Suppressor macrophage treated with lipopolysaccharide for 4 hours (primary cell): ENCODE data around the gene ECI2.
"Not testable (repeated sequence)": the region's sequence is repeated elsewhere in the genome, so short reads cannot be mapped to it uniquely, and the experiment has no call there.

Experiments used
- DNase-seq: peaks from one replicate; pipeline ENCODE4 v3.0.0-alpha.2; 2020

The ECI2 gene

DNA sequence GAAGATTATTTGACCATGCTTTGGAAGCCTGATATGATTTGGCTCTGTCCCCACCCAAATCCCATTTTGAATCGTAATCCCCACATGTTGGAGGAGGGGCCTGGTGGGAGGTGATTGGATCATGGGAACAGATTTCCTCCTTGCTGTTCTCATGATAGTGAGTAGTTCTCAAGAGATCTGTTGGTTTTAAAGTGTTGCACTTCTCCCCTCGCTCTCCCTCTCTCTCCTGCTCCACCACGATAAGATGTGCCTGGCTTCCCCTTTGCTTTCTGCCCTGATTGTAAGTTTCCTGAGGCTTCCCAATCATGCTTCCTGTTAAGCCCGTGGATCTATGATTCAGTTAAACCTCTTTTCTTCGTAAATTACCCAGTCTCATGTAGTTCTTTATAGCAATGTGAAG, 34.7 kb downstream of the ECI2 start:
- DNase-seq, result no peak

DNA sequence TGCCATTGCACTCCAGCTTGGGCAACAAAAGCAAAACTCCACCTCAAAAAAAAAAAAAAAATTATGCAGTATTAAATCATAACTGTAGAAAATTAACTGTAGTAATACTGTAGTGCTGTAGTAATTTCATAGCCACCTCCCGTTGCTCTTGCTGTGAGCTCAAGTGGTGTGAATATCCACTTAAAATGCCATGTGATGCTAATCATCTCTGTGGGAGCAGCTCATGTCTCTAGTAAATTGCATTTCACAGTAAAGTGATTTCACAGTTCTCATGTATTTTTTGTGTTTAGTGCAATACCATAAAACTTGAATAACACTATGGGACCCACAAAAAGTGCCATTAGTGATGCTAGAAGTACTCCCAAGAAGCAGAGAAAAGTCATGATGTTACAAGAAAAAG, 42.1 kb downstream of the ECI2 start:
- DNase-seq, result no peak

DNA sequence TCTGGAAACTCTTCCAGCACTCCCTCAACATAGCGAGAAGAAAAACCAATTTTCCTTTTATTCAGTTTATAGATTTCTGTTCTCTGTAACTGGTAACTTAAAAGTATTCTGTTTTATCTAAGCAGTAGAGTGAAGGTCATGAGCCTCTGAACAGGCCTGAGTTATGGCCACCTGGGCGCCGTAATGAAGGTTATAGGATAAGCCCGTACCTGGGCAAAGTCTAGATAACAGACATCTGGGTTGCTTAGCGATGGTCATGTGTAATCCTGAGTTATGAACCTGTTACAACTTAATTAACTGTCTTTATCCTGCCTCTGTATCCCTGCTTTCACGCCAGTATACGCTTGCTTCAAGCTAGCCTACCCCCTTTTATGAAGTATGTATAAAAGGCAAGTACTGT, 43.4 kb downstream of the ECI2 start:
- DNase-seq, result no peak

DNA sequence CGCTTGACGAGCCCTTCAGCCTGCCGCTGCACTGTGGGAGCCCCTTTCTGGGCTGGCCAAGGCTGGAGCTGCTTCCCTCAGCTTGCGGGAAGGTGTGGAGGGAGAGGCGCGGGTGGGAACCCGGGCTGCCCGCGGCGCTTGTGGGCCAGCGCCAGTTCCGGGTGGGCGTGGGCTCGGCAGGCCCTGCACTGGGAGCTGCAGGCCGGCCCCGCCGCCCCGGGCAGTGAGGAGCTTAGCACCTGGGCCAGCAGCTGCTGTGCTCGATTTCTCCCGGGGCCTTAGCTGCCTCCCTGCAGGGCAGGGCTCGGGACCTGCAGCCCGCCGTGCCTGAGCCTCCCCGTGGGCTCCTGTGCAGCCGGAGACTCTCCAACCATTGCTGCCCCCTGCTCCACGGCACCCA, 45.3 kb downstream of the ECI2 start:
- DNase-seq, result not testable (repeated sequence)

DNA sequence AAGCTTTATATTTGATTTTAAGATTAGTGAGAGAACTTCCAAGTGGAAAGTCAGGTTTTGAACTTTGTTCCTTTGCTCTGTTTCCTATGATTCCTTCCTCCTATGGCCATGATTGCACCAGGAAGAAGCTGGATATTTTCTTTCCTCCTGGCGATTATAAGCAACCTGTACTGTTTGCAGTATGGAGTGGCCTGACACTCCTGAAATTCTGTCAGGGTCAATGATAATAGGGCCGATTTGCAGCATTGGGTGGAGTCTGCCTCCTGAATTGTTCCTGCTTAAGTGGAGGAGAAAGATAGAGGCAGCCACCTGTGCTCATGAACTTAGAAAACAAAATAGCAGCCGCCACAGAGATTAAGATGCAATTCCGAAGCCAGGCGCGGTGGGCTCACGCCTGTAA, 46.7 kb downstream of the ECI2 start:
- no peak for DNase-seq

DNA sequence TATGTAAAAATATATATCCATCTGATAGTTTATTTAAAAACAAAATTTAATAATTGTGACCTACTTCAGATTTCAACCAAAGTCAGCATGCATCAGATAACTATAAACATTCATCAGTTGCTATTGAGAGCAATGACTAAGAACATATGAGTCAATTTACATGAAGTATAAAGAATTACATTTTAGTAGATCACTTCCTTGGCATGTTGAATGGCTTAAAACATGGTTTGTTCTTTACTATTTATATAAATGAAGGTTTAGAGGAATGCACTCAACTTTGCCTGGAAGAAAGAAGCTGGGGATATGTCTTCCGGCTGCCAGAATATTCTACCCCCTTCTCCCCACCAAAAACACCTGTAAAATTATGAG, 50.1 kb downstream of the ECI2 start:
- DNase-seq, result no peak

DNA sequence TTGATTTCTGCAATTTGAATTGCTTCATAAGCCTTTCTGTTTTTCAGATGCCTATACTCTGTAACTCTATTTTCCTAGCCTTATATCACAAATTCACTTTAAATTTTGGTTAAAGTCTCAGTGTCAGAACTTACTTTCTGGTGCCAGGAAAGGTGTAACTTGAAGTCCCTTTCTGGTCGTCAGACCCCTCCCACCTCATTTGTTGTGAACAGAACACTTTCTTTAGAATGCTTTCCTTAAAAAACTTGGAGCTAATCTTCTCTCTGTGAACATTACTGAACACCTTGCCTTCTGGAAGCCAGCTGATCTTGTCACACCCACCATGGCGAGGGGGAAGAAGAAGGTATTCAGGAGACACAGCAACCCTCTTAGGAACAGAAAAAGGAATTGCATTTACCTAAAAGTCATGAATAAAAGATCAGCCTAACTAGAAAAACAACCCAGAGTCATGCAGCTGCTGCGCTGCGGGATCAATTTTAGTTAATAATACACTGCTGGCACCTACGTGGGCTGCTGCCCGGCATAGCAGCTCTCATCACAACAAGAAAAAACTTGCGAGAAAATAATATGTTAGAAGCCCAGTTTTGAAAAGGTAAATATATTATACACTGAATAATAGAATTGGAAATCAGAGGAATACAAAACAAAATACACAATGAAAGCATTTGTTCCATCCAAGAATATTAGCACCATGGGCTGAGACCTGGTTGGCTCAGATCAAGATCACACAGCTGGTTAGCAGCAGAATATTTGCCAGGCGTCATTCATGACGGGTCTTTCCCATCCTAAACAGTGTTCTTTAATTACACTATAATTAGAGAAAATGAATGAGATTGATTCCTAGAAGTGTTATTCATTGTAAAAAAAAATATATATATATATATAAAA, 50.7 kb downstream of the ECI2 start:
- no peak for DNase-seq

DNA sequence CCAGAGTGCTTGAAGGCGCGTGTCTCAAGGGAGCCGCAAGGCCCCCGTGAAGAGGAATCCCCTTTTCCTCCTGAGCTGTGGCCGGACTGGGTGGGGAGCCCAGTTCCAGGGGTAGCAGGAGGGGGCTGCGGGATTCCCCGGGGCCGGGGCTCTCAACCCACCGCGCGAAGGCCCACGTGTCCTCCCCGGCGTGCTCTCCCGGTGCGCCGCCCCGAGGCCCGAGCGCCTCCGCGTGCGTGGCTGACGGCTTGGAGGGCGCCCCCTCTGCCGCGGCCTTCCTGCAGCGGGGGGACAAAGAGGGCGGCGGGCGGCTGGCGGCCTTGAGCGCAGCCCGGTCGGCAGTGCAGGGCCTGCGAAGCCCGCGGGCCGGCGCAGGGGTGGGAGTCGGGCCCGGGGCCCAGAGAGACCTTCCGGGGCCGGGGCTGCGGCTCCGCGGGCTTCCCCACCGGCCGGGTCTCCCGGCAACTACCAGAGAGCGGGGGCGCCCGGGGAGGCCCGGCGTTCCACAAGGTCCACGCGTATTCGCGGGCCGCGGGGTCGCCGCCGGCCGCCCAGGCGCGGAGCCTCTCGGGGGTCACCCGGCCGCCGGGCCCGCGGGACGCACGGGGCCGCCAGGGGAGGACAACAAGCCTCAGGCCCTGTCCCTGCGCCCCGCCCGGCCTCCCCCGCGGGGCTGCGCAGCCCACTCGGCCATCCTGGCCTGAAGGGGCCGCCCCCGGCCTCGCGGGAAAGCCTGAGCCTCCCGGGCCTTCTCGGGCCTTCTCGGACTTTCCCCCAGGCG, 56.5 kb downstream of the ECI2 start, which contains the start of gene FAM217A:
Gene FAM217A (minus strand): TSS at position 447 of the 781 bp plus-strand sequence. CDS start 1,723 bp downstream, outside the sequence.
- DNase-seq, result no peak

DNA sequence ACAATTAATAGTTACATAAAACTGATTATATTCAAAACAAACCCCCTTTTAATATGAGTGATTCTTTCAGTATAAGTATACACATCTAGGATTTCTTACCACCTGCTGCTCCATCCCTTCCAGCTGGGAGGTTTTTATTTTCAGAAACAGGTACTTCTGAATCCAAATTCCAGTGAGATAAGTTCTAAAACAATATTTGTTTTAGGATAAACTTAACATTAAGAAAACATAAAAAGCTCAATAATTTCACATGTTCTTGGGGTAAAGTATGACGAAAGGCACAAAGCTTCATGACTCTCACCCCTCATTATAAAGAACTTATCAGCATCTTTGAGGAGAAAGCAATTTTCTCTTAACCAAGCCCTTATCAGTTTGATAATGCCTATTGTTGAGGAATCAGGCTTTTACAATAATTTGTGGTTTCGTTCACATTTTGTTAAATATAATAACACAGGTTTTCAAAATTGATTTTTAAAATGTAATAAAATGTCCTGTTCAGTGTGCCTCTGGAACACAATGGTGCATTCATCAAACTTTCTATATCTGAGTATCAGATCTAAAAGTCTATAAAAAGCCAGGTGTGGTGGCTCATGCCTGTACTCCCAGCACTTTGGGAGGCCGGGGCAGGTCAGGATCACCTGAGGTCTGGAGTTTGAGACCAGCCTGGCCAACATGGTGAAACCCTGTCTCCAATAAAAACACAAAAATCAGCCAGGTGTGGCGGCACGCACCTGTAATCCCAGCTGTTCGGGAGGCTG, 60.7 kb downstream of the ECI2 start:
- no peak for DNase-seq

DNA sequence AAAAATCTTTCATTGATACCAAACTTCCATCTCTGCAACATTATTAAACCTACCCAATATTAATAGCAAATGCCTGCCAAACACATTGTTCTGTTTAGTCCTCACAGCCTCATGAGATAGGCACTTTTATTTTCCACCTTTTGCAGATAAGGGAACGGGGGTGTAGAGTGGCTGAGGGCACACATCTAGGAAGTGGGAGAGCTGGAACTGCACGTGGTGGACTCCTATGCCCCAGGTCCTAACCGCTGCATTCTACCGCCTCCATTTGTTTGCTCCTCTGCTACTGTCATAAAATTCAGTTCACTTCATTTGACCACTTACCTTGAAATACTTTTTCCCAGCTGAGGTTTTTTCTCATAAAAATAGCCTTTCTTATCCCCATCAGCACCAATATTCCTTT, 64.0 kb downstream of the ECI2 start:
- no peak for DNase-seq

DNA sequence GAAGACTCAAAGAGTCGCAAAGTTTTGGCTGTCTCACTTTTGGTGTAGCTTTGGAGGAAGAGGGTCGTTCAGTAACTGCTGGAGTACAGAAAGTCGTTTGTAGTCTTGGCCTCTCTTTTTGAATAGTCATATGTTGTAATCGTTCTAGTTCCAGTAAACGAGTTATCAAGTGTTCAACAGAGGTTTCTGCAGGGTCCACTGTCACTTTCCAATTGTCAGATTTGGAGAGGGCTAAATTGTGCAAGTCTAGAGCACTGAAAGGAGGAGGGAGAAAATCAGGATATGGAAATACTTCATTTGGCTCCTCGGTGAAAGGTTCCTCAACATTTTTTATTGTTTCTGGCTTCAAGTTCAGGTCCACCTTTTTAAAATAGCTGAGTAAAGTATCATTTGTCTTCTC, 66.2 kb downstream of the ECI2 start:
- no peak for DNase-seq

DNA sequence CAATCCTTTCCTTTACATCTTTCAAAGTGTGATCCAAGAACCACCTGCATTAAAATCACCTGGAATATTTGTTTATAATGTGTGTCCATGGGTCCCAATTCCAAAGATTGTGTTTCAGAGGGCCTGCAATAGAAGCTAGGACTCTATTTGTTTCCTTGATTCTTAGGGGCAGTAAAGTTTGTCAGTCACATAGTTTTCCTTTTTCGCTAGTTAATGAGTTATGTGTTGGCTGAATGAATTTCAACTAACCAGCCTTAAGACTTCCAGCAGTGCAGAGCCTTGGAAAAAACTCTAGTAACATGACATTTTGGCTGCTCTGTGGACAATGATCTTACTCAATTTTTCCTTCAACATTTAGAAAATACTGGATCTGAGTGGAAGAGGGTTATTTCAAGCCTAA, 67.7 kb downstream of the ECI2 start:
- DNase-seq, result no peak

DNA sequence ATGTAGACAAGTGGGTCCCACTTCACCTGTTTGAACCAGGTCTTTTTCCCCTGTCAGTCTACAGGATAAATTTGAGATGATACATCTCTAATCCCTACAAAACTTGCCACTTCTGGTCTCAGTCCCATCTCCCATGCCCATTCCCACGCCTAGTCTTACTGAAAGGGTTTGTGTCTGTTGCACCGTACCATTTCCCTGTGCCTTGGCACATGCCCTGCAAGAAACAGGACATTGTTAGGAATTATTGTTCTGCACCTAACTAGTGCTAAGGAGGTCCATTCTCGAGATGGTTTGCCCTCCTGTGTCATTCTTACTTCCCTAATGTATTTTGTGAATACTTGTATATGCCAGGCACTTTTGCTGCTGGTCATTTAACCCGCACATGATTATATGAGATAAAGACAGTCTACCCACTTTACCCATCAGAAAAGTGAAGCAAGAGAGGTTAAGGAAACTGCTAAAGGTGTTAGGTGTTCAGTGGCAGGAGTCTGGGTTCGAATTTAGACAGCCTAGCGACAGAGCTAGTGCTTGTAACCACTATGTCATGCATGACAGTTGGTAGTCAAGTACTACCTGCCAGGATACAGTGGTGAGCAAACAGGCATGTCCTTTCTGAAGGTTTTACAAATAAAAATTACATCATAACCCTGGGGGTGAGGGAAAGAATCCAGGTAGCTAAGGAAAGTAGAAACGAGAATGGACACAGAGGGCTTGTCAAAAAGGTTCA, 69.2 kb downstream of the ECI2 start:
- DNase-seq, result no peak
